Measurements from ENCODE around the gene QKI. TPM values are rescaled to one million over a fixed set of nuclear protein-coding genes. Genes with fewer than 3 reads are reported as not detected.

Gene QKI
- total RNA-seq, 1 experiment from 2014 or later = 134 TPM

- no peak for TF ChIP-seq CTCF (IDR thresholded peaks at IDR 0.05; ENCODE audit: insufficient read depth in 1 of 2, low read depth in 1 of 2, low read length in 1 of 2, severe bottlenecking in 1 of 2, unreplicated experiment in 1 of 2)
- no peaks in the 10 kb centered on the region for H3K9me3 ChIP-seq
- H3K9me3 Mint-ChIP-seq (ENCODE audit: unreplicated experiment) = peaks cover 27% of the 10 kb centered on the region
- H3K4me3 Mint-ChIP-seq (ENCODE audit: unreplicated experiment) = no peak overlapping the region
- no peaks in the 10 kb centered on the region for H3K27me3 Mint-ChIP-seq (ENCODE audit: insufficient read depth, unreplicated experiment)
- H3K4me1 Mint-ChIP-seq (ENCODE audit: low read depth, unreplicated experiment) = no peaks in the 10 kb centered on the region
- POLR2A ChIA-PET = no interaction called here
- intact Hi-C loops (cut with micrococcal nuclease; ENCODE audit: unreplicated experiment) = no loop called here
- CTCF ChIA-PET = no interaction called here
- BruUV-seq (replicated peaks) = no TSS peak
- H3K36me3 Mint-ChIP-seq (ENCODE audit: insufficient read depth, unreplicated experiment) = no peaks in the 10 kb centered on the region
- no peaks in the 10 kb centered on the region for H3K27me3 ChIP-seq (replicated peaks; ENCODE audit: control insufficient read depth, insufficient read depth, low read length)
- H3K4me3 ChIP-seq (ENCODE audit: low read depth, low read length) = no peak overlapping the region
- no peaks in the 10 kb centered on the region for H3K4me1 ChIP-seq
- DNase-seq = no peak
- H3K36me3 ChIP-seq (ENCODE audit: control insufficient read depth, insufficient read depth, low read length) = no peaks in the 10 kb centered on the region
- no peak overlapping the region for H3K27ac Mint-ChIP-seq (ENCODE audit: unreplicated experiment)
Observed at GRCh38 chr6:163617549-163617948, 203.0 kb downstream of the QKI start.

- H3K36me3 Mint-ChIP-seq (ENCODE audit: insufficient read depth, unreplicated experiment) = no peaks in the 10 kb centered on the region
- DNase-seq = no peak
- no peak overlapping the region for H3K27ac Mint-ChIP-seq (ENCODE audit: unreplicated experiment)
- no peaks in the 10 kb centered on the region for H3K9me3 ChIP-seq
- no peak for TF ChIP-seq CTCF (IDR thresholded peaks at IDR 0.05; ENCODE audit: insufficient read depth in 1 of 2, low read depth in 1 of 2, low read length in 1 of 2, severe bottlenecking in 1 of 2, unreplicated experiment in 1 of 2)
- H3K4me1 Mint-ChIP-seq (ENCODE audit: low read depth, unreplicated experiment) = no peaks in the 10 kb centered on the region
- ChIA-PET CTCF (no interaction called here), POLR2A (no interaction called here)
- H3K27me3 ChIP-seq (replicated peaks; ENCODE audit: control insufficient read depth, insufficient read depth, low read length) = no peaks in the 10 kb centered on the region
- intact Hi-C loops (cut with micrococcal nuclease; ENCODE audit: unreplicated experiment) = no loop called here
- H3K9me3 Mint-ChIP-seq (ENCODE audit: unreplicated experiment) = peaks cover 27% of the 10 kb centered on the region
- no peaks in the 10 kb centered on the region for H3K36me3 ChIP-seq (ENCODE audit: control insufficient read depth, insufficient read depth, low read length)
- no peaks in the 10 kb centered on the region for H3K4me1 ChIP-seq
- H3K27me3 Mint-ChIP-seq (ENCODE audit: insufficient read depth, unreplicated experiment) = no peaks in the 10 kb centered on the region
- BruUV-seq (replicated peaks) = no TSS peak
- H3K4me3 Mint-ChIP-seq (ENCODE audit: unreplicated experiment) = no peak overlapping the region
- no peak overlapping the region for H3K4me3 ChIP-seq (ENCODE audit: low read depth, low read length)
Observed at GRCh38 chr6:163620101-163620500, 205.6 kb downstream of the QKI start.

DNA sequence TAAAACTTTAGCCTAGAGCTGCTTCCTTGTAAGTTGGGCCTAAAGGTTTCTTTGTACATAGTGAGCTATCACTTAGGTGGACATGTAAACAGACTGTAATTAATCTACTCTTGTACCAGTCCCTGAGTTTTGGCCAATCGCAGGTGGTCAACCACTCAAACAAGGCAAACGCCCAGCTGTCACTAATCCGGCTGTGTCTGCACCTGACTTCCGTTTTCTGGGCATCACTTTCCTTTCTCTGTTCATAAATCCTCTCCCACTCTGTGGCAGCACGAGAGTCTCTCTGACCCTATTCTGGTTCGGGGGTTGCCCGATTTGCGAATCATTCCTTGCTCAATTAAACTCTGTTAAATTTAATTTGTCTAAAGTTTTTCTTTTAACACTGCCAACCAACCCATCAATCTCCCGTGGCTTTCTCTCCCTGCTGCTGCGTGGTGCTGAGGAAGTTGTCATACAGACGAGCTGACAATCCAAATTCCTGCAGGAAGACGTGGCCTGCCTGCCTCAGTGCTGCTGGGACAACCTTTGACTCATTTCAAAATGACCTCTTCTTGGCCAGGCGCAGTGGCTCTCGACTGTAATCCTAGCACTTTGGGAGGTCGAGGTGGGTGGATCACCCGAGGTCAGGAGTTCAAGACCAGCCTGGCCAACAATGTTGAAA is 206.3 kb downstream of the QKI start:
- Histone ChIP-seq H3K4me3 (ENCODE audit: low read depth, low read length) (no peak overlapping the region), H3K27me3 (replicated peaks; ENCODE audit: control insufficient read depth, insufficient read depth, low read length) (no peaks in the 10 kb centered on the region), H3K36me3 (ENCODE audit: control insufficient read depth, insufficient read depth, low read length) (no peaks in the 10 kb centered on the region), H3K9me3 (no peaks in the 10 kb centered on the region), H3K4me1 (no peaks in the 10 kb centered on the region)
- no TSS peak for BruUV-seq (replicated peaks)
- Mint-ChIP-seq H3K4me1 (ENCODE audit: low read depth, unreplicated experiment) (no peaks in the 10 kb centered on the region), H3K27ac (ENCODE audit: unreplicated experiment) (no peak overlapping the region), H3K4me3 (ENCODE audit: unreplicated experiment) (no peak overlapping the region), H3K27me3 (ENCODE audit: insufficient read depth, unreplicated experiment) (no peaks in the 10 kb centered on the region), H3K36me3 (ENCODE audit: insufficient read depth, unreplicated experiment) (no peaks in the 10 kb centered on the region), H3K9me3 (ENCODE audit: unreplicated experiment) (peaks cover 27% of the 10 kb centered on the region)
- POLR2A ChIA-PET = no interaction called here
- CTCF ChIA-PET = interaction anchor here (0.6 kb wide), 1 partner anchor 86 kb away, joined by 3 read pairs; no protein-coding TSS in a partner anchor
- DNase-seq = no peak
- TF ChIP-seq CTCF (IDR thresholded peaks at IDR 0.05; ENCODE audit: insufficient read depth in 1 of 2, low read depth in 1 of 2, low read length in 1 of 2, severe bottlenecking in 1 of 2, unreplicated experiment in 1 of 2) = no peak
- intact Hi-C loops (cut with micrococcal nuclease; ENCODE audit: unreplicated experiment) = no loop called here

Data from Caco-2 (cell line).